OCI-LY7 (cell line): Measurements from ENCODE around the gene HEXB. TPM values are rescaled to one million over a fixed set of nuclear protein-coding genes. Genes with fewer than 3 reads are reported as not detected.

ENCODE experiments used
- BruUV-seq: library from RNA; stranded (reverse); fragments of 400-500 nt; replicated peaks from 2 replicates; lab custom pipeline; 2021; lab: Mats Ljungman, UMichigan
- CTCF ChIA-PET: fragments of 300-600 bp; sonication (Branson Sonifier 250); formaldehyde crosslinking; loops from one replicate; lab custom pipeline; 2022; ENCODE audit warnings: antibody characterized with exemption; ENCODE audit not compliant: unreplicated experiment; lab: Charles Lee
- POLR2A ChIA-PET: fragments of 300-600 bp; sonication (Branson Sonifier 250); formaldehyde crosslinking; loops from one replicate; lab custom pipeline; 2022; ENCODE audit warnings: antibody characterized with exemption; lab: Charles Lee
- DNase-seq: peaks from one replicate; pipeline ENCODE4 v3.0.0-alpha.2; 2015; ENCODE audit warnings: low spot score
- H2AFZ ChIP-seq: fragments of 200-600 bp; sonication (generic), shearing (Covaris generic); 2 replicates; pipeline ENCODE4 v1.6.1; 2014; ENCODE audit warnings: mild to moderate bottlenecking, antibody characterized with exemption, low read length, moderate library complexity
- H3K27ac ChIP-seq: fragments of 200-600 bp; sonication (generic); 2 replicates; pipeline ENCODE4 v1.5.1; 2014; ENCODE audit warnings: mixed run types, low read depth, mild to moderate bottlenecking, moderate library complexity, low read length, inconsistent platforms; ENCODE audit not compliant: poor library complexity, severe bottlenecking
- H3K36me3 ChIP-seq: fragments of 200-600 bp; sonication (generic); 2 replicates; pipeline ENCODE4 v1.6.1; 2014; ENCODE audit warnings: mild to moderate bottlenecking, antibody characterized with exemption, low read length, moderate library complexity, mixed read lengths; ENCODE audit not compliant: insufficient read depth
- H3K4me1 ChIP-seq: fragments of 200-600 bp; sonication (generic); 2 replicates; pipeline ENCODE4 v1.5.1; 2014; ENCODE audit warnings: mild to moderate bottlenecking, low read length; ENCODE audit not compliant: insufficient read depth, poor library complexity, severe bottlenecking
- H3K4me2 ChIP-seq: fragments of 200-600 bp; sonication (generic); 2 replicates; pipeline ENCODE4 v1.6.1; 2014; ENCODE audit warnings: mild to moderate bottlenecking, low read length
- H3K4me3 ChIP-seq: fragments of 200-600 bp; sonication (generic); 2 replicates; pipeline ENCODE4 v1.5.1; 2014; ENCODE audit warnings: mild to moderate bottlenecking, low read depth, low read length; ENCODE audit not compliant: poor library complexity, severe bottlenecking
- H3K79me2 ChIP-seq: fragments of 200-600 bp; sonication (generic); 2 replicates; pipeline ENCODE4 v1.6.1; 2016; ENCODE audit warnings: low read depth, mild to moderate bottlenecking, low read length, moderate library complexity, mixed read lengths; ENCODE audit not compliant: insufficient read depth
- H3K9me2 ChIP-seq: fragments of 200-600 bp; sonication (generic); 2 replicates; pipeline ENCODE4 v1.6.1; 2016; ENCODE audit warnings: mild to moderate bottlenecking, low read length, mixed read lengths; ENCODE audit not compliant: insufficient read depth
- H3K9me3 ChIP-seq: fragments of 200-600 bp; sonication (generic); 2 replicates; pipeline ENCODE4 v1.6.1; 2014; ENCODE audit warnings: mild to moderate bottlenecking, mixed run types, low read length, mixed read lengths
- H4K20me1 ChIP-seq: fragments of 200-600 bp; sonication (generic); 2 replicates; pipeline ENCODE4 v1.6.1; 2014; ENCODE audit warnings: mild to moderate bottlenecking, antibody characterized with exemption, low read length, moderate library complexity, mixed read lengths; ENCODE audit not compliant: insufficient read depth
- CTCF ChIP-seq: fragments of 200-600 bp; sonication (generic); conservative IDR thresholded peaks from 2 replicates; pipeline ENCODE4 v1.5.1; 2014; ENCODE audit warnings: mild to moderate bottlenecking, antibody characterized with exemption, low read length, moderate library complexity, mixed read lengths
- EZH2phosphoT487 ChIP-seq: fragments of 200-600 bp; sonication (generic); IDR thresholded peaks from 2 replicates; pipeline ENCODE4 v1.6.1; 2018; ENCODE audit warnings: low read depth, borderline replicate concordance, mild to moderate bottlenecking, mixed run types, antibody characterized with exemption, low read length, moderate library complexity, mixed read lengths
- intact Hi-C: fragments of 100-400 bp; cut with micrococcal nuclease; formaldehyde crosslinking; loops from one replicate; pipeline ENCODE4 v1.10.0; 2022; ENCODE audit not compliant: unreplicated experiment
- total RNA-seq, 2 experiments: library from RNA; depleted of rRNA in 1 of 2; stranded (reverse); fragments of >200 nt in 1 of 2; shearing (Covaris generic) in 1 of 2; gene quantifications; 2 replicates each; pipeline ENCODE4 v1.2.3, GENCODE V29; 2014 to 2022

HEXB gene
- total RNA-seq, 2 experiments from 2014 or later = 23.8 to 36.2 TPM

GRCh38 chr5:74722271-74722670 is 37.2 kb downstream of the HEXB start:
- no peak overlapping the region for H2AFZ ChIP-seq
- no peak overlapping the region for H3K4me3 ChIP-seq
- peaks cover 8% of the 10 kb centered on the region; the same call in 1 of the 2 replicates for H3K9me3 ChIP-seq
- intact Hi-C loops = no loop called here
- POLR2A ChIA-PET = no interaction called here
- H3K4me1 ChIP-seq = no peaks in the 10 kb centered on the region
- CTCF ChIA-PET = no interaction called here
- H3K36me3 ChIP-seq = peaks cover 78% of the 10 kb centered on the region
- no peak overlapping the region for H3K27ac ChIP-seq
- H3K79me2 ChIP-seq = no peaks in the 10 kb centered on the region
- no peak overlapping the region for H3K4me2 ChIP-seq
- DNase-seq = no peak
- TF ChIP-seq CTCF = no peak
- no peak for TF ChIP-seq EZH2phosphoT487
- BruUV-seq = no TSS peak
- H4K20me1 ChIP-seq = no peaks in the 10 kb centered on the region
- H3K9me2 ChIP-seq = no peaks in the 10 kb centered on the region

GRCh38 chr5:74725331-74725730 is 40.3 kb downstream of the HEXB start:
- no peak for TF ChIP-seq EZH2phosphoT487
- no peak for TF ChIP-seq CTCF
- DNase-seq = no peak

GRCh38 chr5:74736759-74737158 is 51.7 kb downstream of the HEXB start:
- Histone ChIP-seq H3K9me3 (no peaks in the 10 kb centered on the region), H3K27ac (no peak overlapping the region), H3K4me1 (no peaks in the 10 kb centered on the region), H3K4me3 (no peak overlapping the region), H3K9me2 (no peaks in the 10 kb centered on the region), H4K20me1 (no peaks in the 10 kb centered on the region), H3K4me2 (no peak overlapping the region), H2AFZ (no peak overlapping the region), H3K79me2 (no peaks in the 10 kb centered on the region), H3K36me3 (peaks cover 90% of the 10 kb centered on the region)
- intact Hi-C loops = no loop called here
- no peak for DNase-seq
- BruUV-seq = no TSS peak
- no peak for TF ChIP-seq CTCF
- TF ChIP-seq EZH2phosphoT487 = no peak
- POLR2A ChIA-PET = interaction anchor here (0.6 kb wide), 1 partner anchor 105 kb away, joined by 3 read pairs; no protein-coding TSS in a partner anchor
- CTCF ChIA-PET = no interaction called here

More at GRCh38 chr5:74725331-74725730, 40.3 kb downstream of the HEXB start:
- H3K9me2 ChIP-seq = no peaks in the 10 kb centered on the region
- intact Hi-C loops = no loop called here
- H3K79me2 ChIP-seq = no peaks in the 10 kb centered on the region
- no peaks in the 10 kb centered on the region for H4K20me1 ChIP-seq
- H3K4me1 ChIP-seq = no peaks in the 10 kb centered on the region
- H3K4me2 ChIP-seq = no peak overlapping the region
- peaks cover 69% of the 10 kb centered on the region for H3K36me3 ChIP-seq
- H3K4me3 ChIP-seq = no peak overlapping the region
- BruUV-seq = no TSS peak
- ChIA-PET CTCF (no interaction called here), POLR2A (interaction anchor here (0.6 kb wide), 1 partner anchor 13 kb away, joined by 3 read pairs; no protein-coding TSS in a partner anchor)
- H3K9me3 ChIP-seq = peaks cover 8% of the 10 kb centered on the region; the same call in 1 of the 2 replicates
- H2AFZ ChIP-seq = no peak overlapping the region
- H3K27ac ChIP-seq = no peak overlapping the region
